GM12878 (cell line): ENCODE results near the gene SCNM1. TPM values are rescaled to one million over a fixed set of nuclear protein-coding genes. Genes with fewer than 3 reads are reported as not detected.

ENCODE experiments used
- ATAC-seq: fragments of 200-7000 bp; cut with Tn5 transposase; 3 replicates; pipeline ENCODE4 v1.9.1; 2020; ENCODE audit warnings: mild to moderate bottlenecking, moderate library complexity
- BruUV-seq: library from RNA; stranded (reverse); fragments of 400-500 nt; replicated peaks from 2 replicates; lab custom pipeline; 2021; lab: Mats Ljungman, UMichigan
- CTCF ChIA-PET: fragments of 300-600 bp; sonication (Branson Sonifier 250); formaldehyde crosslinking; extraction: SDS; loops from one replicate; lab custom pipeline; 2021; ENCODE audit warnings: inconsistent platforms; lab: Yijun Ruan, JAX
- POLR2A ChIA-PET: fragments of 350-600 bp; formaldehyde crosslinking; extraction: SDS; loops from one replicate; lab custom pipeline; 2021; ENCODE audit warnings: inconsistent platforms; lab: Charles Lee
- RAD21 ChIA-PET: fragments of 300-600 bp; sonication (Branson Sonifier 250); formaldehyde crosslinking; loops from one replicate; lab custom pipeline; 2023; ENCODE audit warnings: antibody characterized with exemption; ENCODE audit not compliant: unreplicated experiment; lab: Charles Lee
- SMC1A ChIA-PET: fragments of 300-600 bp; sonication (Branson Sonifier 250); formaldehyde crosslinking; loops from one replicate; lab custom pipeline; 2023; ENCODE audit not compliant: unreplicated experiment, uncharacterized antibody; lab: Charles Lee
- DNase-seq: peaks from one replicate; pipeline ENCODE4 v3.0.0-alpha.2; 2011; ENCODE audit warnings: low read depth, low spot score
- FAIRE-seq: peaks from 3 replicates; lab custom pipeline; 2011; peaks lifted over from hg19 to GRCh38; lab: Jason Lieb, UNC
- H2AFZ ChIP-seq: 2 replicates; pipeline ENCODE4 v1.6.0; 2011; ENCODE audit warnings: low read depth, low read length, control low read depth; ENCODE audit not compliant: control insufficient read depth
- H3K27ac ChIP-seq: 2 replicates; pipeline ENCODE4 v1.5.1; 2011; ENCODE audit warnings: control low read depth; ENCODE audit not compliant: control insufficient read depth, insufficient read depth
- H3K27me3 ChIP-seq, 2 experiments: replicated peaks in 1 of 2; 2 replicates each; pipeline versions ENCODE4 v1.6.0 to v1.6.1; 2011; ENCODE audit warnings: low read length in 1 of 2; ENCODE audit not compliant: control insufficient read depth in 2 of 2, insufficient read depth in 2 of 2
- H3K36me3 ChIP-seq, 2 experiments: 2 replicates each; pipeline ENCODE4 v1.5.1; 2011; ENCODE audit warnings: low read length in 1 of 2; ENCODE audit not compliant: control insufficient read depth in 2 of 2, insufficient read depth in 2 of 2
- H3K4me1 ChIP-seq: 2 replicates; pipeline ENCODE4 v1.6.1; 2011; ENCODE audit warnings: mild to moderate bottlenecking, low read length, moderate library complexity, mixed read lengths; ENCODE audit not compliant: control insufficient read depth, insufficient read depth
- H3K4me2 ChIP-seq: 2 replicates; pipeline ENCODE4 v1.6.0; 2011; ENCODE audit warnings: control low read depth; ENCODE audit not compliant: control insufficient read depth, insufficient read depth
- H3K4me3 ChIP-seq: fragments of 200-600 bp; sonication (generic); 2 replicates; pipeline ENCODE4 v1.5.1; 2016
- H3K79me2 ChIP-seq: 2 replicates; pipeline ENCODE4 v1.6.0; 2011; ENCODE audit warnings: low read length; ENCODE audit not compliant: control insufficient read depth, insufficient read depth
- H3K9ac ChIP-seq: 2 replicates; pipeline ENCODE4 v1.8.0; 2011; ENCODE audit warnings: low read length, control low read depth, mixed read lengths; ENCODE audit not compliant: control insufficient read depth, insufficient read depth
- H3K9me3 ChIP-seq: replicated peaks from 3 replicates; pipeline ENCODE4 v1.5.1; 2011; ENCODE audit warnings: mild to moderate bottlenecking, low read length; ENCODE audit not compliant: control insufficient read depth, insufficient read depth
- H4K20me1 ChIP-seq: 2 replicates; pipeline ENCODE4 v1.6.0; 2011; ENCODE audit not compliant: control insufficient read depth, insufficient read depth
- BCL3 ChIP-seq: IDR thresholded peaks from 2 replicates; pipeline ENCODE4 v1.6.1; 2011; ENCODE audit warnings: borderline replicate concordance, low read depth, mild to moderate bottlenecking, moderate library complexity, low read length; ENCODE audit not compliant: insufficient read depth, poor library complexity, severe bottlenecking
- LARP7 ChIP-seq: fragments of 450-650 bp; IDR thresholded peaks from 2 replicates; pipeline ENCODE4 v1.6.1; 2017; ENCODE audit warnings: mild to moderate bottlenecking
- NR2C2 ChIP-seq: IDR thresholded peaks from 2 replicates; pipeline ENCODE4 v1.6.1; 2011; ENCODE audit warnings: borderline replicate concordance, low read depth; ENCODE audit not compliant: control insufficient read depth, insufficient read length
- RAD21 ChIP-seq: IDR thresholded peaks from 2 replicates; pipeline ENCODE4 v1.6.1; 2011; ENCODE audit warnings: mild to moderate bottlenecking, low read depth, low read length, moderate library complexity; ENCODE audit not compliant: insufficient read depth
- RFX5 ChIP-seq: IDR thresholded peaks from 2 replicates; pipeline ENCODE4 v1.6.1; 2011; ENCODE audit warnings: low read depth, low read length, improper control_type of control experiment
- STAT3 ChIP-seq: IDR thresholded peaks from 2 replicates; pipeline ENCODE4 v1.6.1; 2011; ENCODE audit warnings: low read depth, low read length, improper control_type of control experiment
- TAF1 ChIP-seq: IDR thresholded peaks from 2 replicates; pipeline ENCODE4 v1.6.1; 2011; ENCODE audit warnings: mild to moderate bottlenecking, low read depth, low read length, borderline replicate concordance
- TCF12 ChIP-seq: IDR thresholded peaks from 2 replicates; pipeline ENCODE4 v1.6.1; 2011; ENCODE audit warnings: low read depth, mild to moderate bottlenecking, low read length
- TCF7 ChIP-seq: IDR thresholded peaks from 2 replicates; pipeline ENCODE4 v1.6.1; 2014; ENCODE audit warnings: antibody characterized with exemption, borderline replicate concordance
- YBX1 ChIP-seq: fragments of 450-650 bp; IDR thresholded peaks from 2 replicates; pipeline ENCODE4 v1.6.1; 2016; ENCODE audit warnings: antibody characterized with exemption
- ZNF592 ChIP-seq: fragments of 450-650 bp; IDR thresholded peaks from 2 replicates; pipeline ENCODE4 v1.6.1; 2017; ENCODE audit warnings: mild to moderate bottlenecking, moderate library complexity
- ZNF622 ChIP-seq: fragments of 450-650 bp; IDR thresholded peaks from 2 replicates; pipeline ENCODE4 v1.6.1; 2017; ENCODE audit warnings: mild to moderate bottlenecking, inconsistent platforms
- WGBS: methylation state at CpG from one replicate; pipeline ENCODE4 v1.1.6; 2016; ENCODE audit warnings: low lambda C conversion rate; ENCODE audit not compliant: insufficient replicate concordance, insufficient coverage; ENCODE audit errors: missing lambda C conversion rate; 5-methylcytosine and 5-hydroxymethylcytosine counted together
- in situ Hi-C: fragments of 300-500 bp; cut with MboI; formaldehyde crosslinking; loops from 9 replicates; pipeline ENCODE4 v1.14.3; 2018; ENCODE audit warnings: mixed read lengths
- intact Hi-C: fragments of 100-400 bp; cut with micrococcal nuclease; formaldehyde crosslinking; loops from one replicate; pipeline ENCODE4 v1.14.2; 2022; ENCODE audit not compliant: unreplicated experiment
- polyA plus RNA-seq, 11 experiments: library from polyadenylated mRNA; depleted of rRNA in 4 of 11; unstranded in 6 of 11; stranded (reverse) in 5 of 11; fragments of >200 nt; fragmentation: Nextera tagmentation in 4 of 11; fragmentation: Illumina TruSeq in 1 of 11; extraction: Ambion mirVana in 4 of 11; extraction: Trizol in 1 of 11; gene quantifications; 1 replicate in 1 of 11; 2 replicates in 10 of 11; pipeline versions ENCODE4 v1.2.1 to v1.2.3, GENCODE V29; 2011 to 2016; ENCODE audit warnings: inconsistent platforms in 2 of 11, missing spikeins in 2 of 11, low read depth in 1 of 11
- total RNA-seq, 4 experiments: library from RNA; depleted of rRNA in 3 of 4; stranded (reverse); fragments of >200 nt in 3 of 4; fragmentation: Illumina TruSeq in 1 of 4; extraction: Trizol in 1 of 4; gene quantifications; 2 replicates each; pipeline versions ENCODE4 v1.2.1 to v1.2.3, GENCODE V29; 2013 to 2021
- TF ChIP-seq, protein P1 (sequence below): fragments of 150-350 bp; IDR thresholded peaks from 2 replicates; pipeline ENCODE4 v1.6.1; 2014; ENCODE audit warnings: mild to moderate bottlenecking, low read depth, low read length
- TF ChIP-seq, protein P2 (sequence below): IDR thresholded peaks from 2 replicates; pipeline ENCODE4 v1.6.1; 2012; ENCODE audit warnings: low read length, inconsistent platforms

SCNM1 gene
- total and polyA plus RNA-seq, 10 of the 15 experiments (the other 5 are each of a cell fraction or from before 2014, with no cell fraction given): 25.8 to 207 (median 76.9) TPM

- FAIRE-seq (no peak), ATAC-seq (no peak), DNase-seq (no peak)
- POLR2A ChIA-PET: interaction anchor here (0.6 to 1.0 kb wide), 2 partner anchors 15 to 25 kb away, joined by 3 to 4 read pairs; no protein-coding TSS in a partner anchor
- intact Hi-C loops: no loop called here
- Histone ChIP-seq H3K4me3 (no peak overlapping the region), H3K27me3 (no peaks in the 10 kb centered on the region), H3K36me3 (peaks cover 0 to 12% of the 10 kb centered on the region in 2 experiments), H3K27ac (no peak overlapping the region), H3K9ac (no peak overlapping the region), H4K20me1 (peaks cover 2% of the 10 kb centered on the region; the same call in 1 of the 2 replicates), H2AFZ (no peak overlapping the region), H3K4me1 (no peaks in the 10 kb centered on the region), H3K9me3 (no peaks in the 10 kb centered on the region), H3K4me2 (no peak overlapping the region), H3K79me2 (peaks cover 38% of the 10 kb centered on the region)
- RAD21 ChIA-PET: no interaction called here
- CTCF ChIA-PET: interaction anchor here (0.6 to 1.7 kb wide), 3 partner anchors 8 to 55 kb away, joined by 3 to 5 read pairs (median 3); partner anchors contain the start of gene TNFAIP8L2
- in situ Hi-C loops: no loop called here
- BruUV-seq: no TSS peak
- 93% methylated on average over 15 of the region's 15 CpGs for WGBS
- SMC1A ChIA-PET: interaction anchor here (2.0 kb wide), 1 partner anchor 112 kb away, joined by 6 read pairs; no protein-coding TSS in a partner anchor
- TF ChIP-seq, protein P1, sequence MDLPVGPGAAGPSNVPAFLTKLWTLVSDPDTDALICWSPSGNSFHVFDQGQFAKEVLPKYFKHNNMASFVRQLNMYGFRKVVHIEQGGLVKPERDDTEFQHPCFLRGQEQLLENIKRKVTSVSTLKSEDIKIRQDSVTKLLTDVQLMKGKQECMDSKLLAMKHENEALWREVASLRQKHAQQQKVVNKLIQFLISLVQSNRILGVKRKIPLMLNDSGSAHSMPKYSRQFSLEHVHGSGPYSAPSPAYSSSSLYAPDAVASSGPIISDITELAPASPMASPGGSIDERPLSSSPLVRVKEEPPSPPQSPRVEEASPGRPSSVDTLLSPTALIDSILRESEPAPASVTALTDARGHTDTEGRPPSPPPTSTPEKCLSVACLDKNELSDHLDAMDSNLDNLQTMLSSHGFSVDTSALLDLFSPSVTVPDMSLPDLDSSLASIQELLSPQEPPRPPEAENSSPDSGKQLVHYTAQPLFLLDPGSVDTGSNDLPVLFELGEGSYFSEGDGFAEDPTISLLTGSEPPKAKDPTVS: no peak
- TF ChIP-seq RFX5 (no peak), YBX1 (no peak), ZNF622 (no peak), STAT3 (no peak), TCF12 (no peak), RAD21 (no peak), ZNF592 (no peak), TCF7 (no peak), TAF1 (no peak), BCL3 (no peak), LARP7 (no peak), NR2C2 (no peak)
- TF ChIP-seq, protein P2, sequence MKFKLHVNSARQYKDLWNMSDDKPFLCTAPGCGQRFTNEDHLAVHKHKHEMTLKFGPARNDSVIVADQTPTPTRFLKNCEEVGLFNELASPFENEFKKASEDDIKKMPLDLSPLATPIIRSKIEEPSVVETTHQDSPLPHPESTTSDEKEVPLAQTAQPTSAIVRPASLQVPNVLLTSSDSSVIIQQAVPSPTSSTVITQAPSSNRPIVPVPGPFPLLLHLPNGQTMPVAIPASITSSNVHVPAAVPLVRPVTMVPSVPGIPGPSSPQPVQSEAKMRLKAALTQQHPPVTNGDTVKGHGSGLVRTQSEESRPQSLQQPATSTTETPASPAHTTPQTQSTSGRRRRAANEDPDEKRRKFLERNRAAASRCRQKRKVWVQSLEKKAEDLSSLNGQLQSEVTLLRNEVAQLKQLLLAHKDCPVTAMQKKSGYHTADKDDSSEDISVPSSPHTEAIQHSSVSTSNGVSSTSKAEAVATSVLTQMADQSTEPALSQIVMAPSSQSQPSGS: no peak
These were observed 46.2 kb downstream of the SCNM1 start for GRCh38 chr1:151211972-151212705.
